Stimulated activated CD4-positive, alpha-beta T cell treated with anti-CD3 and anti-CD28 coated beads, Interleukin-15, amount 100 ng/mL, for 48 hours (primary cell): Measurements from ENCODE around the gene ZNF141.
"Not testable (repeated sequence)": the region's sequence is repeated elsewhere in the genome, so short reads cannot be mapped to it uniquely, and the experiment has no call there.

Experiments used
- DNase-seq, 2 donors: peaks; one replicate each; pipeline ENCODE4 v3.0.0-alpha.2; 2020; ENCODE audit warnings: low read depth in 2 of 2

Gene ZNF141

GRCh38 chr4:337143-337931, at the start of gene ZNF141:
TSS of gene ZNF141 (plus strand) at chr4:337814. CDS start at chr4:337984, 170 bp downstream.
- DNase-seq = peak; percentile 86 to 88

GRCh38 chr4:288891-289290, 48.7 kb upstream of the ZNF141 start:
- no peak for DNase-seq

GRCh38 chr4:294732-295131, 42.9 kb upstream of the ZNF141 start:
- no peak for DNase-seq

GRCh38 chr4:302381-302780, 35.2 kb upstream of the ZNF141 start:
- no peak for DNase-seq

- not testable (repeated sequence) for DNase-seq
Measured at GRCh38 chr4:304516-304915, 33.1 kb upstream of the ZNF141 start.

- no peak for DNase-seq
Measured at GRCh38 chr4:304969-305680, 32.5 kb upstream of the ZNF141 start, which contains the start of gene ZNF732. TSS of gene ZNF732 (minus strand) at chr4:305474. CDS start at chr4:305310, 164 bp downstream.

- DNase-seq = no peak
Measured at GRCh38 chr4:306551-306961, 31.1 kb upstream of the ZNF141 start.

GRCh38 chr4:309807-310206, 27.8 kb upstream of the ZNF141 start:
- DNase-seq = no peak

GRCh38 chr4:314296-314903, 23.2 kb upstream of the ZNF141 start:
- no peak for DNase-seq

GRCh38 chr4:328729-329128, 8.9 kb upstream of the ZNF141 start:
- no peak for DNase-seq

GRCh38 chr4:335515-335914, 2.1 kb upstream of the ZNF141 start:
- no peak for DNase-seq

- DNase-seq = no peak
Measured at GRCh38 chr4:336099-336892, 1.3 kb upstream of the ZNF141 start.

- DNase-seq = no peak
Measured at GRCh38 chr4:336893-337142, 796 bp upstream of the ZNF141 start.

GRCh38 chr4:337932-338758, 531 bp downstream of the ZNF141 start:
- peak; percentile 38 to 41 for DNase-seq

GRCh38 chr4:338759-339097, 1.1 kb downstream of the ZNF141 start:
- no peak for DNase-seq

GRCh38 chr4:340011-340410, 2.4 kb downstream of the ZNF141 start:
- DNase-seq = no peak

GRCh38 chr4:373062-373839, 35.6 kb downstream of the ZNF141 start:
- no peak for DNase-seq

- DNase-seq = no peak
Measured at GRCh38 chr4:374298-375160, 36.9 kb downstream of the ZNF141 start.

- no peak for DNase-seq
Measured at GRCh38 chr4:384311-385010, 46.8 kb downstream of the ZNF141 start.
